ENCODE measurements around the gene FAM200B.

FAM200B gene

DNA sequence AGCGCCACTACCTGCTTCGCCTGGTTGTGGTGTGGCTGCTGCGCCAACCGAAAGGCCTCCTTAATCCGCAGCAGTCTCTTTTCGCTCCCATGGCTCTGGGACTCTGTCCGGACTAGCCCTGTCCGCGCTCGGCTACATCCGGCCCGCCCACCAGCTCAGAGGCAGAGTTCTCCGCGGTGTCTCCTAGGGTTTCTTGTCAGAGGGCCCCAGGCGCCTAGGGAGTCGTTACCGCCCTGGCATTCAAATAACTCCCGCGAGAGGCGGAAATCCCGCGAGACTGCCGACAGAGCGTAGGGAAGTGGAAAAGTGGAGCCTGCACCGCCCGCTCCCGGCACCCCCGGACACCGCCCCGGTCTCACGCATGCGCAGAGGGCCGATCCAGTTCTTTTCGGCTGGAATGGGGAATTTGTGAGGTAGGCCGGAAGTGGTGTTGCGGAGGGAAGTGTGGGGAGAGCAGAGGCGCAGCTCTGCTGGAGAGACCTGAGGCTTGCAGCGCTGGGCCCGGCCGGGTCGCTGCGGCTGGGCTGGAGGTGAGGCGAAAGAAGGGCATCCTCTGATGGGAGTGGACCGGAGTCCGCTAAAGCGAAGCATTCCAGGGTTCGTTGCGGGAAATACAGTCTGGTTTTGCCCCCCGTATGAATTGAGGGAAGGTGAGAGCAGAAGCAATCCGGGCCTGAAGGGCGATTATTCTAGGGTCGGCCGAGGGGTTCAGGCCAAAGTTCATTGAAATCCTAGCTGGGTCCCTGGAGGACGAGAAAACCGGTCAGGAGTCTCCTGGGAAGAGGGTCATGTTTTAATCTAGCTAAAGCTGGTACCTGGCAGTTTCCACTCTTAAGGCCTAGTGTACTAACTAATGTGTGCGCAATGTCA is at the start of gene FAM200B:
Gene FAM200B, plus strand, starts transcription at position 456 of the 870 bp plus-strand sequence. CDS start 5,151 bp downstream, outside the sequence.
- DNase-seq, result peak; percentile 100

DNA sequence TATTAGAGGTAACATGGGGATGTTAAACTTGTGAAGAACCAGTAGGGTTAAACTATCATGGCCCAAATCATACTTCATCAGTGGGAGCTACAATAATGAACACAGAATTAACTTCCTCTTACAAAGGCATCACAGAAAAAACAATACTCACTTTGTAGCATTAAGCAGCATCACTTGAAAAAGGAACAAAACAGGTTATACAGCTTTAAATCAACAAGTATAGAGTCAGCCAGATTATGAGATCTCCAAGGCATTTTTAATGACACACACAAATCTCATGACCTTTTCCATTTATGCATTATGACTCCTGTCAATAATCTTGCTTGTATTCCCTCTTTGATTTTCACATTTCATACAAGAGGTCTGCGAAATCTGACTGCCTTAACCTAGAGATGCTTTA is 44.8 kb upstream of the FAM200B start:
- no peak for DNase-seq

DNA sequence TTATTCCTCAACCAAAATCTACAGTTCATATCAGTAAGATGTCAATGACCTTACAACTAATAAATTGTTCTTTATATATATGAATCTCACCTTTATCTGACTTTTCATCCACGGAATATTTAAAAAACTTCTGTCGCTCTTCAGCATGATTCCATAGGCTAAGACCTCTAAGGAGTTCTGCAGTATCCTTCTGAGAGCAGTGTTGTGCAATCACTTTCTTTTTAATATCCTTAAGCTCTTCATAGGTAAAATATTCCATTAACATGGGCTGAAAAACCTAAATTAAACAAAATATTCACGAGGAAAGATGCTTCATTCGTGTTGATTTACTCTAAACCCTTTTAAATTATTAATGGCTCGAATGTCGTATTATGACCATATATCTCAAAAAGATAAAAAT is 43.2 kb upstream of the FAM200B start:
- DNase-seq, result no peak

DNA sequence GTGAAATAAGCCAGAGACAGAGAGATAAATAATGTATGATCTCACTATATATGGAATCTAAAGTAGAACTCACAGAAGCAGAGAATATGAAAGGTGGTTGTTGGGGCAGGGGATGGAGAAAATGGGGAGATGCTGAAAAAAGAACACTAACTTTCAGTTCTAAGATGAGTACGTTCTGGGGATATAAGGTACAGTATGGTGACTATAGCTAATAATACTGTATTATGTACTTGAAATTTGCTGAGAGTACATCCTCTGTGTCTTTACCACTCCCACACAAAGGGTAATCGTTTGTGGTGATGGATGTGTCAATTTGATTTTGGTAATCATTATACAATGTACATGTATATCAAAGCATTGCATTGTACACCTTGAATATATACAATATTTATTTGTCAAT is 33.0 kb upstream of the FAM200B start:
- no peak for DNase-seq

DNA sequence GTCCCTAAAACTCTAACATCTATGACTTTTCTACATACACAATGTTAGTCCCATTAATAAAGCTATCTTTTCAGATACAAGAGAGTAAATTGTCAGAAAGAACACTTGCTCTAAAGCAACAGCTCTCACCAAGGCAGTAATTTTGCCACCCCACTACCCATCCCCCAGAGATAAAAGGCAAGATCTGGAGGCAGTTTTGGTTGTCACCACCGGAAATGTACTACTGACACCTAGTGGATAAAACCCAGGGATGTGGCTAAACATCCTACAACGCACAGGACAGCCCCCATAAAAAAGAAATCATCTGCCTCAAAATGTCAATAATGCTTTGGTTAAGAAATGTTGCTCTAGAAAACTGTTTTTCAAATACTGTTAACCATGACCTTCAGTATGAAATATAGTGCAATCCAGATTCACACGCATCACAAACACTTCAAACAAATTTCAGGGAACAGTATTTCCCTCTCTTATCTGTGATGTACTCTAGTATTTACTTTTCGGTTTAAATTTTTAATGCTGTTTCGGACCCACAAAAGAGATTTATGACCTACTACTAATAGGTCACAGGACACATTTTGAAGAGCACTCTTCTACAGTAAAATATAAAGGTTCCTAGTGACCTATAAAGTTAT is 31.6 kb upstream of the FAM200B start:
- DNase-seq, result peak; percentile 75

GRCh38 chr4:15651676-15652075 is 30.0 kb upstream of the FAM200B start:
- no peak for DNase-seq

GRCh38 chr4:15652191-15652590 is 29.4 kb upstream of the FAM200B start:
- no peak for DNase-seq

GRCh38 chr4:15652841-15653240 is 28.8 kb upstream of the FAM200B start:
- DNase-seq, result no peak

GRCh38 chr4:15653420-15653819 is 28.2 kb upstream of the FAM200B start:
- DNase-seq, result no peak

DNA sequence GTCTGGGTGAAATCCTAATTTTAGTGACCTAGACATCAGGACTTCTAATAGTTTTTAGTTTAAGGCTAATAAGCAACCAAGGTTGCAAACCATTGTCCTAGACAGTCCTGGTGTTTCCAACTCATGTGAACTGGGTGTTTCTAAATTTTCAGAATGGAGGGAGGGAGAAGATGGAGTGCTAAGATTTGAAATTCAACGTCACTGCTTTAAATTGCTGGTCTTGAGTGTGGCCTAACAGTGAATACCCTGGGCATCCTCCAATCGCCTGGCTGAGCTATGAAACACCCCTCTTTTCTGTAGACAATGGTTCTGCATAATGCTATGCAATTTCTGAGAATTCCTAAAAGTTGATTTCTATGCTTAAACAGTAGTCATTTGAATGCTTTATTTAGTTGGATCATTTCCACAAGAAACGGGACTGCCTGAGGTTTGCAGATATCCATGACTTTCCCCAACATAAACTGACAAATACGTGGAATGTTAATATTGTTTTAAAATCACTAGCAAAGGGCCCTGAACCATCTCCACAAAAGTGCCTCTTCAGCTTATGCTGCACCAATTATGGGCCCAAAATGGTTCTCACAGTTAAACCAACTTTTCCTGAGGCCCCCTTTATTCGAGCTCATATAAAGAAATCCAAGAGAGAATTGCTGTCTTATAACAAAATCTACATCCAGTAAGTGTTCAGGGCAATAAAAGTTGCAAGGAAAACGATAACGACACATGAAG is 27.6 kb upstream of the FAM200B start:
- no peak for DNase-seq

GRCh38 chr4:15654593-15655222 is 26.9 kb upstream of the FAM200B start:
- peak; percentile 72 for DNase-seq

DNA sequence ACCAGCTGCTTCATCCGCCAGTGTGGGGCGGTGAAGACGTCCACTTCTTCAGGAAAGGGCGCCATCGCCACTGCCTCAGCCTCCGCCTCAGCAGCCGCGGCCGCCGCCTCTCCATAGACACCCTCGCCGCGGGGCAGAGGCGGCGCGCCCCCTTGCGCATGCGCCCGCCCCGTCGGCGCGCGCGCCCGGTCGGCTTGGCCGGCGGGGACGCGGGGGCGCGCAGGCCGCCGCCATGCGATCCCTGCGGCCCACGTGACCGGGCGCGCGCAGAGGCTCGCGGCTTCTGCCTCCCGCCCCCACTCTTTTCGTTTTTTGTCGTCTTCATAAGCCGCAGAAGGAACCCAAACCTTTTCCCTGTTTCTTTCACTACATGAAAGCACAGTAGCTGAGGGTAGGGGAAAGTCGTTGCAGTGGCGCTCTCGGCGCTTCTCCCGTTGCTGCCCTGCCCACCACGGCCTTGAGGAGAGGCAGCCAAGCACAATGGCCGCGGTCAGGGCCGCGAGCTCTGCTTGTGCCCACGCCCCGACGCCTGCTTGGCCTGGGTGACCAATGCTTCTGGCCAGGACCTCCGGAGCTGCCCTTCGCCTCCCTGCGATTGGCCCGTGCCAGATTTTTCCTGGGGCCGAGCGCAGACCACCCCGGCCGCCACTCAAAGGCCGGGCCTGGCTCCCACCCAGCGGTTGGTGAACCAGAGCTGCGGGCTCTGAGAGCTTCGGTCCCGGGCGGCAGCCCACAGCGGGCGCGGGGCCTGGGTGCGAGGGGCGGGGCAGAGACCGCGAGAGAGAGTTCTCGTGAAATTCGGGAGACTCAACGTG is 26.2 kb upstream of the FAM200B start, which contains the start of gene FBXL5:
Gene FBXL5, minus strand, starts transcription at position 135 of the 815 bp plus-strand sequence. Its CDS starts 70 bp downstream, at position 65.
- DNase-seq, result peak; percentile 89

DNA sequence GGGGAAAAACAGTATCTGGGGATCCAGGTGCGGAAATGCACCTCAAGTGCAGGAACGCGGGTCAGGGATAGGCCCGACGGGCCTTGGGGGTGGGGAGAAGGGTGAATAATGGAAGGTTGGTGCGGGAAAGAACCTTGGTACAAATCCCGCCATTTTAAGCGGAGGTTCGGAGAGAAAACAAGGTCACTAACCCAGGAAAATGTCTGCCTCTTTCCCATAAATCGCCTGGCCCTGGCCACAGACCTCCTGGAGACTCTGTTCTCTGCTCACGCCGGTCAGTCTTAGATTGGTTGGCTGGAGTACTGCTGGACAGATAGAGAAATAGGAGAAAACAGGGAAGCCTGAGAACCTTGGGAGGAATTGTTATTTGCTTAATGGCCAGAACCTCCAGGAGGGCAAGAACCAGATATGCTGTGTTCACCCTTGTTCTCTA is 25.6 kb upstream of the FAM200B start:
- peak; percentile 62 for DNase-seq

DNA sequence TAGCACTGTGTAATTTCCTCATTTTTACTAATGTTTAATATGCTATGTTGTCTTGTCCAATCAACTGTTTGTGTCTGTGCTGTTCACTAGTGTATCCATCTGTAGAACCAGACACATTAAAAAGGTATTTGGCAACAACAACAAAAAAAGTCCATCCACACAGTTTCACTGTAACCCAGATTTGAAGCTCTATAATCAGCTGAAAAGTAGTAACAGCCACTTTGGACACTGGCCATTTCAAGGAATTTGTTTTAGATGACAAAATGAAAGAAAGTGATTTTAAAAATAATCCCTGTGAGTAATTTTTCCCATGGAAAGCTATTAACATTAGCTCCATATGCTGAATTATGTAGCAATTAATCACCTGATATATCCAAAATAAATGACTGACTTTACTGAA is 24.3 kb upstream of the FAM200B start:
- DNase-seq, result no peak

- no peak for DNase-seq
Observed at GRCh38 chr4:15658136-15658770, 23.4 kb upstream of the FAM200B start.

GRCh38 chr4:15658781-15659180 is 22.8 kb upstream of the FAM200B start:
- no peak for DNase-seq

DNA sequence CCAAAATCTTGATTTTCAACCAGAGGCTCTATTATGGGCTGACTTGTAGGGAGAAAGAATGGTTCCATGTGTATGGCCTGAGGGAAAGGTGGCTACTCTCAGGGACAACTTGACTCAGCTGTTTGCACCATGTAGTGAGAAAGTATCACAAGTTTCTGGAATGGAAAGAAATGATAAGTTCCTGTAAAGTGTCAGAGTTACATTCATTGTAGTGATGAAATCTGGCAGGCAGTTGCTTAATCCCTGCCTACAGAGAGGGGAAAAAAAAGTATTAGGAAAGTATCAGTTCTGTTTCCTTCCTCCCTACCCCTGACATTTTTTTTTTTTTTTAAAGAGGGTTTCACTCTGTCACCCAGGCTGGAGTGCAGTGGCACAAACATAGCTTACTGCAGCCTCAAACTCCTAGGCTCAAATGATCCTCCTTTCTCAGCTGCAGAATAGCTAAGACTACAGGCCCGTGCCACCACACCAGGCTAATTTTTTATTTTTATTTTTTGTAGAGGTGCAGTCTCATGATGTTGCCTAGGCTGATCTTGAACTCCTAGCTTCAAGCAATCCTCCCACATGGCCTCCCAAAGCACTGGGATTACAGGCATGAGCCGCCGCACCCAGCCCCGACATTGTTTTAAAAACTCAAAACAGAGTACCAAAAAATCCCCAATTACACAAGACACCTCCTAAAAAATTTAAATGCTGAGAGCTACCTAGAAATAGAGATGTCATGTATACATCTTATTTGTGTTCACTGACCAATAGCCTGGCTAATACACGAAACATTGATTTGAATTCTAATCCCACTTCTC is 21.7 kb upstream of the FAM200B start:
- no peak for DNase-seq

DNA sequence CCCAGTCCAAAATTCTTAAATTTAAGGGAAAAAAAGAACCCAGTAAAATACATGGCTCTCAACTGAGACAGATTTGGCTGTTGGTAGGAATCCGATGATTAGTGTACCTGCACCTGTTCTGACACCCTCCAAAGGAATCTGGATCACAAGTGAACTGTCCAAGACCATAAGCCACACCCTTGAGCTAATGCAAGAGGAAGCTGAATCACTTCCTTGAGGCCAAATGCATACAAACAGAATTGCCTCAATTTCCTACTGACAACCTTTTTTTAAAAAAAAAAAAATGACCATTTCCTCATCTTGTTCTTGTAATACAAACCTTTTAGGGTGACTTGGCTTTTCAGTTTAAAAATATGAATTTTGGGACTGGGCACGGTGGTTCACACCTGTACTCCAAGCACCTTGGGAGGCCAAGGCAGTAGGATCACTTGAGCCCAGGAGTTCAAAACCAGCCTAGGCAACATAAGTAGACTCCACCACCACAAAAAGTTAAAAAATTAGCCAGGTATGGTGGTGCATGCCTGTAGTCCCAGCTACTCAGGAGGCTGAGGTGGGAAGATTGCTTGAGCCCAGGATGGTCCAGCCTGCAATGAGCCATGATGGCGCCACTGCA is 15.8 kb upstream of the FAM200B start:
- no peak for DNase-seq

GRCh38 chr4:15667006-15667405 is 14.6 kb upstream of the FAM200B start:
- DNase-seq, result no peak

Data from islet precursor cell (in vitro differentiated cells).